ENCODE measurements around the gene GARIN5B.

The GARIN5B gene

DNA sequence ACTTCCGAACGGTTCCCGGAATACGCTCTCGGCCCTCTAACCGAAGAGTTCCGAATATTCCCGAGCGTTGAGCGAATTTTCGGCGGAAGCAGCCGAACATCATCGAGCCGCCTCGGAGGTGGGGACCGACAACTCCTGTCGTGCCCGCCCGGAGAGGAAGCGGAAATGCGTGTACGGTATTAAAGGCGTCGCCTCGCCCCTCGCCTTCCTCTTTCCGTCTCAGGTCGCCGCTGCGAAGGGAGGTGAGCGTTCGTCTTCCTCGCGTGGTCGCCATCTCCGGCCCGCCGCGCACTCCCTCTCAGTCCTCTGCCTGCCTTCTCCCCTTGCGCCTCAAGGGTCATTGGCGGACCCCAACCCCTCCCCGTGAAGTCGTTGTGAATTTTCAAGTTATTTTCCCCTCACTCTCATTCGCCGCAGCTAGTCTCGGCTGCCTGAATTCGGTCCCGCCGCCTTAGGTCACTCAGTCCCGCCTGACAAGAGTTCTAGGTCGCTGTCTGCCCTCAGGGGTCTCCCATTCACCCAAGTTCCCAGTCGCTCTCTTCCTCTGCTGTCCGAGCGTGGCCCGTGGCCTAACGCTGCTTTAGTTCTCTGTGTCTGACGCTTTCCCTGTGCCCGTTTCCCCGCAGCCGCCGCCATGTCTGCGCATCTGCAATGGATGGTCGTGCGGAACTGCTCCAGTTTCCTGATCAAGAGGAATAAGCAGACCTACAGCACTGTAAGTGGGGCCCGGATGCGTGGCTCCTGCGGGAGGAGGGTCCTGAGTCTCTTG, 22.8 kb upstream of the GARIN5B start, which contains the start of gene RPL28:
Gene RPL28, plus strand, starts transcription at position 209 of the 769 bp plus-strand sequence. Its CDS starts 426 bp downstream, at position 635.
- H3K4me3 ChIP-seq (ENCODE audit: low read length), result peak within 1 kb of the TSS; percentile 97
- H3K9ac ChIP-seq (ENCODE audit: low read depth, low read length), result peak within 1 kb of the TSS; percentile 99
- peak within 1 kb of the TSS; percentile 96 for H3K4me2 ChIP-seq (ENCODE audit: low read length)
- H3K9me3 ChIP-seq (replicated peaks; ENCODE audit: low read length), result no peaks in the 10 kb centered on the region
- H3K4me1 ChIP-seq (ENCODE audit: control insufficient read depth, insufficient read depth, low read length), result peaks cover 41% of the 10 kb centered on the region
- H3K27me3 ChIP-seq (ENCODE audit: control insufficient read depth, insufficient read depth, low read length), result no peaks in the 10 kb centered on the region
- peaks cover 49% of the 10 kb centered on the region for H3K36me3 ChIP-seq (ENCODE audit: insufficient read depth, low read length)

GRCh38 chr19:55384920-55385723, 22.1 kb upstream of the GARIN5B start:
- H3K36me3 ChIP-seq (ENCODE audit: insufficient read depth, low read length), result peaks cover 41% of the 10 kb centered on the region
- no peaks in the 10 kb centered on the region for H3K9me3 ChIP-seq (replicated peaks; ENCODE audit: low read length)
- H3K4me3 ChIP-seq (ENCODE audit: low read length), result peak overlapping the region; percentile 97
- H3K27me3 ChIP-seq (ENCODE audit: control insufficient read depth, insufficient read depth, low read length), result no peaks in the 10 kb centered on the region
- H3K4me2 ChIP-seq (ENCODE audit: low read length), result peak overlapping the region; percentile 96
- peaks cover 41% of the 10 kb centered on the region for H3K4me1 ChIP-seq (ENCODE audit: control insufficient read depth, insufficient read depth, low read length)
- peak overlapping the region; percentile 99 for H3K9ac ChIP-seq (ENCODE audit: low read depth, low read length)

GRCh38 chr19:55384131-55384919, 21.3 kb upstream of the GARIN5B start, which contains the start of gene TMEM238:
TSS of gene TMEM238 (minus strand) at chr19:55384292. CDS start at chr19:55384259, 33 bp downstream.
- Histone ChIP-seq H3K4me3 (ENCODE audit: low read length) (peak within 1 kb of the TSS; percentile 97), H3K4me1 (ENCODE audit: control insufficient read depth, insufficient read depth, low read length) (peaks cover 41% of the 10 kb centered on the region), H3K27me3 (ENCODE audit: control insufficient read depth, insufficient read depth, low read length) (no peaks in the 10 kb centered on the region), H3K4me2 (ENCODE audit: low read length) (peak within 1 kb of the TSS; percentile 96), H3K9ac (ENCODE audit: low read depth, low read length) (peak within 1 kb of the TSS; percentile 99), H3K36me3 (ENCODE audit: insufficient read depth, low read length) (peaks cover 33% of the 10 kb centered on the region), H3K9me3 (replicated peaks; ENCODE audit: low read length) (no peaks in the 10 kb centered on the region)

- Histone ChIP-seq H3K9me3 (replicated peaks; ENCODE audit: low read length) (no peaks in the 10 kb centered on the region), H3K27me3 (ENCODE audit: control insufficient read depth, insufficient read depth, low read length) (no peaks in the 10 kb centered on the region), H3K36me3 (ENCODE audit: insufficient read depth, low read length) (peaks cover 25% of the 10 kb centered on the region), H3K9ac (ENCODE audit: low read depth, low read length) (peak overlapping the region; percentile 99), H3K4me1 (ENCODE audit: control insufficient read depth, insufficient read depth, low read length) (peaks cover 33% of the 10 kb centered on the region), H3K4me2 (ENCODE audit: low read length) (peak overlapping the region; percentile 96), H3K4me3 (ENCODE audit: low read length) (peak overlapping the region; percentile 97)
Measured at GRCh38 chr19:55383279-55384130, 20.4 kb upstream of the GARIN5B start.

DNA sequence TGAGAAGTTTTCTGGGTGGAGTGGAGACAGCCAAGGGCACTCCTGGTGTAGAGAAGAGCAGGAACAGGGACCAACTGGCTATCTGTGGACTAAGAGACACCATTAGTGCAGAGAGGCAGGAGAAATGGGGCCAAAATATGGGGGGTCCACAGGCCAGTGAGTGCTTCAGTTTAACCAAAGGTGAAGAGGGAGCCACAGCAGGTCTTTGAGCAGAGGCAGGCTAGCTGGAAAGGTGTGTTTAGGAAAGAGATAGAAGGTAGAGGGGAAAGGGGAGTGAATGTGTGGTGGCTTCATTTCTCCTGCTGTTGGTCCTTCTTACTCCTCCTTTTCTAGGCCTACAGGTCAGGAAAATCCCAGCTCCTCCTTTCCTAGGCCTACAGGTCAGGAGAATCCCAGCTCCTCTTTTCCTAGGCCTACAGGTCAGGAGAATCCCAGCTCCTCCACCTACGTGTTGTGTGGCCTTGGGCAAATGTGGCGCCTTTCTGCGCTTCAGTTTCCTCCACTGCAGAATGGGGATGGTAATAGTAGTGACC, 19.5 kb upstream of the GARIN5B start:
- H3K9me3 ChIP-seq (replicated peaks; ENCODE audit: low read length), result no peaks in the 10 kb centered on the region
- H3K4me3 ChIP-seq (ENCODE audit: low read length), result no peak overlapping the region
- peaks cover 2% of the 10 kb centered on the region for H3K27me3 ChIP-seq (ENCODE audit: control insufficient read depth, insufficient read depth, low read length)
- H3K4me2 ChIP-seq (ENCODE audit: low read length), result no peak overlapping the region
- peaks cover 26% of the 10 kb centered on the region for H3K4me1 ChIP-seq (ENCODE audit: control insufficient read depth, insufficient read depth, low read length)
- peaks cover 16% of the 10 kb centered on the region for H3K36me3 ChIP-seq (ENCODE audit: insufficient read depth, low read length)
- H3K9ac ChIP-seq (ENCODE audit: low read depth, low read length), result no peak overlapping the region

GRCh38 chr19:55382013-55382412, 19.0 kb upstream of the GARIN5B start:
- H3K9me3 ChIP-seq (replicated peaks; ENCODE audit: low read length), result no peaks in the 10 kb centered on the region
- no peak overlapping the region for H3K4me3 ChIP-seq (ENCODE audit: low read length)
- peaks cover 21% of the 10 kb centered on the region for H3K4me1 ChIP-seq (ENCODE audit: control insufficient read depth, insufficient read depth, low read length)
- H3K4me2 ChIP-seq (ENCODE audit: low read length), result no peak overlapping the region
- no peak overlapping the region for H3K9ac ChIP-seq (ENCODE audit: low read depth, low read length)
- H3K27me3 ChIP-seq (ENCODE audit: control insufficient read depth, insufficient read depth, low read length), result peaks cover 5% of the 10 kb centered on the region
- H3K36me3 ChIP-seq (ENCODE audit: insufficient read depth, low read length), result peaks cover 10% of the 10 kb centered on the region

GRCh38 chr19:55379174-55379573, 16.1 kb upstream of the GARIN5B start:
- Histone ChIP-seq H3K4me1 (ENCODE audit: control insufficient read depth, insufficient read depth, low read length) (peaks cover 9% of the 10 kb centered on the region), H3K9me3 (replicated peaks; ENCODE audit: low read length) (no peaks in the 10 kb centered on the region), H3K9ac (ENCODE audit: low read depth, low read length) (no peak overlapping the region), H3K4me3 (ENCODE audit: low read length) (no peak overlapping the region), H3K36me3 (ENCODE audit: insufficient read depth, low read length) (no peaks in the 10 kb centered on the region), H3K4me2 (ENCODE audit: low read length) (no peak overlapping the region), H3K27me3 (ENCODE audit: control insufficient read depth, insufficient read depth, low read length) (peaks cover 5% of the 10 kb centered on the region)

DNA sequence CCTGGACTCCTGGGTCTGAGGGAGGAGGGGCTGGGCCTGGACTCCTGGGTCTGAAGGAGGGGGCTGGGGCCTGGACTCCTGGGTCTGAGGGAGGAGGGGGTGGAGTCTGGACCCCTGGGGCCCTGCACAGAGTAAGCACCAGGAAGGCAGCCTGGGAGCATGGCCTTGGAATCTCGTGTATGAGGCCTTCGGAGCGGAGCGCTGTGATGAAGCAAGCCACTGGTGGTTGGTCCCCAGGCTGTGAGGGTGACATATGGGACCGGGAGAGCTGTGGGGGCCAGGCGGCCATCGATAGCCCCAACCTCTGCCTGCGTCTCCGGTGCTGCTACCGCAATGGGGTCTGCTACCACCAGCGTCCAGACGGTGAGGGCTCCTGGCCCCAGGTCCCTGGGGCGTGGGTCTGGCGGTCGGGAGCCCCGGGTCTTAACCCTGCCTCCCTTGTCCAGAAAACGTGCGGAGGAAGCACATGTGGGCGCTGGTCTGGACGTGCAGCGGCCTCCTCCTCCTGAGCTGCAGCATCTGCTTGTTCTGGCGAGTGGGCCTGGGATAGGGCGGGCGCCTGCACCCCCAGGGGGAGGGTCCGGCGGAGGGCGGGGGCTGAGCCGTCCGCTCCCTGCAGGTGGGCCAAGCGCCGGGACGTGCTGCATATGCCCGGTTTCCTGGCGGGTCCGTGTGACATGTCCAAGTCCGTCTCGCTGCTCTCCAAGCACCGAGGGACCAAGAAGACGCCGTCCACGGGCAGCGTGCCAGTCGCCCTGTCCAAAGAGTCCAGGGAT, 14.5 kb upstream of the GARIN5B start:
- Histone ChIP-seq H3K9me3 (replicated peaks; ENCODE audit: low read length) (no peaks in the 10 kb centered on the region), H3K36me3 (ENCODE audit: insufficient read depth, low read length) (no peaks in the 10 kb centered on the region), H3K4me1 (ENCODE audit: control insufficient read depth, insufficient read depth, low read length) (peaks cover 10% of the 10 kb centered on the region), H3K9ac (ENCODE audit: low read depth, low read length) (no peak overlapping the region), H3K4me3 (ENCODE audit: low read length) (no peak overlapping the region), H3K4me2 (ENCODE audit: low read length) (no peak overlapping the region), H3K27me3 (ENCODE audit: control insufficient read depth, insufficient read depth, low read length) (peaks cover 5% of the 10 kb centered on the region)

DNA sequence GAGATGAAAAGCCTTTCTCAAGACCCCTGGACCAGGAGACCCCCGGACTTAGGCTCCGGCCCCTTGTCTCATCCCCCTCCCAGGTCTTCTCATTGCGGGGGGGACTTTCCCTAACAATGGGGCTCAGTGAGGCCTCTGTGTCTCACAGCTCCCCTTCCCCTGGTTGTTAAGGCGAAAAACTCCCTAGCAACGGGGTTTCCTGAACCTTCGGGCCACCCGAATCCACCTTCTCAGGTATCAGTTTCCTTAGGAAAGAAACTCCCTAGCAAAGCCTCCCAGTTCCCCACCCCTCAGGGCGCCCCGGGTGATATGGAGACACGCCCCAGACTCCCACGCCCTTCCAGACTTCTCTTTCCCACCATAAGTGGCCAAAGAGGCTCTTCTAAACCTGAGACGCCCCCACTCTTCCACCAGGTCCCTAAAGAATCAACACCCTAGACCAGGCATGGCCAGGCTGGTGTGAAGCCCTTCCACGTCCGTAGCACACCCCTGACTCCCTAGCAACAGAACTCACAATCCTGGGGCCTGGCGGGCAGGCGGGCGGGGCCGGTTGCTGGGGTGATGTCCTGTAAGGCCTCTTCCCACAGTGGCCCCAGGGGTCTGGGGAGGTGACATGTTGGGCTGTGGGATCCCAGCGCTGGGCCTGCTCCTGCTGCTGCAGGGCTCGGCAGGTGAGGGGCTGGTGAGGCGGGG, 13.3 kb upstream of the GARIN5B start, which contains the start of gene TMEM190:
Gene TMEM190, plus strand, starts transcription at position 586 of the 693 bp plus-strand sequence. Its CDS starts 28 bp downstream, at position 614.
- H3K4me3 ChIP-seq (ENCODE audit: low read length), result no peak within 1 kb of the TSS
- no peak within 1 kb of the TSS for H3K9ac ChIP-seq (ENCODE audit: low read depth, low read length)
- H3K4me2 ChIP-seq (ENCODE audit: low read length), result no peak within 1 kb of the TSS
- H3K27me3 ChIP-seq (ENCODE audit: control insufficient read depth, insufficient read depth, low read length), result peaks cover 5% of the 10 kb centered on the region
- H3K36me3 ChIP-seq (ENCODE audit: insufficient read depth, low read length), result no peaks in the 10 kb centered on the region
- peaks cover 10% of the 10 kb centered on the region for H3K4me1 ChIP-seq (ENCODE audit: control insufficient read depth, insufficient read depth, low read length)
- no peaks in the 10 kb centered on the region for H3K9me3 ChIP-seq (replicated peaks; ENCODE audit: low read length)
